H9 (cell line): ENCODE results near the gene IRAK1. TPM values are rescaled to one million over a fixed set of nuclear protein-coding genes. Genes with fewer than 3 reads are reported as not detected.
A peak's percentile ranks its signal among the peaks of the same experiment; 100 is the strongest.

Source experiments
- DNase-seq: peaks from one replicate; pipeline ENCODE4 v3.0.0-alpha.2; 2017
- H2AFZ ChIP-seq: one replicate; pipeline ENCODE4 v1.6.1; 2013; ENCODE audit warnings: mild to moderate bottlenecking, low read length, control low read depth, moderate library complexity
- H2AK5ac ChIP-seq: 2 replicates; pipeline ENCODE4 v1.6.1; 2013; ENCODE audit warnings: low read length, control low read depth, mixed read lengths; ENCODE audit not compliant: insufficient read length
- H2BK120ac ChIP-seq: one replicate; pipeline ENCODE4 v1.6.1; 2013; ENCODE audit warnings: low read depth, mild to moderate bottlenecking, low read length, control low read depth, inconsistent platforms; ENCODE audit not compliant: poor library complexity, severe bottlenecking
- H2BK12ac ChIP-seq: 2 replicates; pipeline ENCODE4 v1.6.1; 2013; ENCODE audit warnings: low read length, control low read depth, mixed read lengths, low read depth; ENCODE audit not compliant: insufficient read length
- H2BK15ac ChIP-seq: 2 replicates; pipeline ENCODE4 v1.6.1; 2013; ENCODE audit warnings: low read depth, low read length, control low read depth
- H2BK20ac ChIP-seq: one replicate; pipeline ENCODE4 v1.6.1; 2013; ENCODE audit warnings: low read depth, mild to moderate bottlenecking, low read length, control low read depth, inconsistent platforms; ENCODE audit not compliant: poor library complexity, severe bottlenecking
- H2BK5ac ChIP-seq: 2 replicates; pipeline ENCODE4 v1.6.1; 2013; ENCODE audit warnings: low read length, control low read depth, mixed read lengths; ENCODE audit not compliant: insufficient read length
- H3K14ac ChIP-seq: 2 replicates; pipeline ENCODE4 v1.6.1; 2013; ENCODE audit warnings: low read length, control low read depth; ENCODE audit not compliant: insufficient read depth
- H3K18ac ChIP-seq: 2 replicates; pipeline ENCODE4 v1.6.1; 2013; ENCODE audit warnings: low read depth, mild to moderate bottlenecking, mixed read lengths, low read length, control low read depth; ENCODE audit not compliant: insufficient read length
- H3K23ac ChIP-seq: 2 replicates; pipeline ENCODE4 v1.6.1; 2013; ENCODE audit warnings: low read length, control low read depth, mixed read lengths, low read depth; ENCODE audit not compliant: insufficient read length
- H3K23me2 ChIP-seq: 2 replicates; pipeline ENCODE4 v1.6.1; 2013; ENCODE audit warnings: low read depth, mild to moderate bottlenecking, mixed read lengths, low read length, control low read depth; ENCODE audit not compliant: insufficient read length, poor library complexity, severe bottlenecking
- H3K27ac ChIP-seq: 2 replicates; pipeline ENCODE4 v1.5.1; 2013; ENCODE audit warnings: low read length, control low read depth, mixed read lengths, low read depth; ENCODE audit not compliant: insufficient read length
- H3K27me3 ChIP-seq: 2 replicates; pipeline ENCODE4 v1.6.1; 2013; ENCODE audit warnings: low read length, control low read depth, inconsistent platforms; ENCODE audit not compliant: insufficient read depth
- H3K4ac ChIP-seq: 2 replicates; pipeline ENCODE4 v1.6.1; 2013; ENCODE audit warnings: low read depth, mild to moderate bottlenecking, control low read depth, inconsistent platforms, low read length, moderate library complexity
- H3K4me1 ChIP-seq: 2 replicates; pipeline ENCODE4 v1.6.1; 2013; ENCODE audit warnings: low read length, control low read depth, inconsistent platforms; ENCODE audit not compliant: insufficient read depth
- H3K4me2 ChIP-seq: 2 replicates; pipeline ENCODE4 v1.6.1; 2013; ENCODE audit warnings: low read length, control low read depth, mixed read lengths; ENCODE audit not compliant: insufficient read length, insufficient read depth
- H3K56ac ChIP-seq: 2 replicates; pipeline ENCODE4 v1.6.1; 2013; ENCODE audit warnings: low read depth, mild to moderate bottlenecking, mixed read lengths, low read length, control low read depth; ENCODE audit not compliant: insufficient read length
- H3K79me1 ChIP-seq: 2 replicates; pipeline ENCODE4 v1.6.1; 2013; ENCODE audit warnings: low read depth, mild to moderate bottlenecking, moderate library complexity, low read length, control low read depth, inconsistent platforms; ENCODE audit not compliant: insufficient read depth, poor library complexity, severe bottlenecking
- H3K79me2 ChIP-seq: 2 replicates; pipeline ENCODE4 v1.6.1; 2013; ENCODE audit warnings: low read length, control low read depth, inconsistent platforms; ENCODE audit not compliant: insufficient read depth
- H3K9ac ChIP-seq: 2 replicates; pipeline ENCODE4 v1.6.1; 2013; ENCODE audit warnings: low read length, control low read depth, mixed read lengths; ENCODE audit not compliant: insufficient read length; ENCODE audit errors: extremely low read depth
- H3K9me3 ChIP-seq: one replicate; pipeline ENCODE4 v1.6.1; 2013; ENCODE audit warnings: low read depth, low read length, inconsistent platforms; ENCODE audit not compliant: control insufficient read depth
- H3T11ph ChIP-seq: one replicate; pipeline ENCODE4 v1.6.1; 2013; ENCODE audit warnings: mild to moderate bottlenecking, low read length, control low read depth, inconsistent platforms
- H4K20me1 ChIP-seq: one replicate; pipeline ENCODE4 v1.6.1; 2013; ENCODE audit not compliant: control insufficient read depth, insufficient read length, insufficient read depth
- H4K5ac ChIP-seq: 2 replicates; pipeline ENCODE4 v1.6.1; 2013; ENCODE audit warnings: low read depth, mild to moderate bottlenecking, mixed read lengths, low read length, control low read depth; ENCODE audit not compliant: insufficient read length
- H4K8ac ChIP-seq: replicated peaks from 2 replicates; pipeline ENCODE4 v1.6.1; 2013; ENCODE audit warnings: low read length, control low read depth, mixed read lengths, low read depth; ENCODE audit not compliant: insufficient read length
- H4K91ac ChIP-seq: 2 replicates; pipeline ENCODE4 v1.6.1; 2013; ENCODE audit warnings: low read depth, mild to moderate bottlenecking, moderate library complexity, mixed read lengths, low read length, control low read depth; ENCODE audit not compliant: insufficient read length
- H3K27ac Mint-ChIP-seq, 3 experiments: 2 replicates in 2 of 3; 3 replicates in 1 of 3; pipeline ENCODE4 v1.8.0; 2020 to 2021; ENCODE audit warnings: mixed read lengths in 3 of 3, mild to moderate bottlenecking in 1 of 3, moderate library complexity in 1 of 3
- H3K27me3 Mint-ChIP-seq: 2 replicates; pipeline ENCODE4 v1.8.0; 2021; ENCODE audit warnings: low read depth, mild to moderate bottlenecking, moderate library complexity, mixed read lengths
- H3K36me3 Mint-ChIP-seq, 3 experiments: 2 replicates in 2 of 3; 3 replicates in 1 of 3; pipeline ENCODE4 v1.8.0; 2020 to 2021; ENCODE audit warnings: low read depth in 3 of 3, mixed read lengths in 3 of 3; ENCODE audit not compliant: insufficient read depth in 1 of 3
- H3K4me1 Mint-ChIP-seq, 2 experiments: 2 replicates each; pipeline ENCODE4 v1.8.0; 2020; ENCODE audit warnings: mixed read lengths in 2 of 2
- H3K4me3 Mint-ChIP-seq, 2 experiments: 2 replicates in 1 of 2; 3 replicates in 1 of 2; pipeline ENCODE4 v1.8.0; 2020 to 2021; ENCODE audit warnings: mild to moderate bottlenecking in 2 of 2, mixed read lengths in 2 of 2, moderate library complexity in 1 of 2
- H3K9me3 Mint-ChIP-seq, 2 experiments: 2 replicates in 1 of 2; 3 replicates in 1 of 2; pipeline ENCODE4 v1.8.0; 2020; ENCODE audit warnings: mild to moderate bottlenecking in 2 of 2, mixed read lengths in 2 of 2, moderate library complexity in 1 of 2
- WGBS: extraction: QIAGEN DNeasy Blood & Tissue Kit; methylation state at CpG from one replicate; pipeline ENCODE4 v1.1.7; 2013; ENCODE audit warnings: missing lambda C conversion rate, low lambda C conversion rate, mixed read lengths; ENCODE audit not compliant: insufficient read length; ENCODE audit errors: extremely low coverage; 5-methylcytosine and 5-hydroxymethylcytosine counted together
- total RNA-seq: library from RNA; stranded (reverse); gene quantifications from 2 replicates; pipeline ENCODE4 v1.2.1, GENCODE V29; 2021
- TF ChIP-seq, protein P1 (sequence below): fragments of 200-600 bp; sonication (generic); conservative IDR thresholded peaks from 3 replicates; pipeline ENCODE4 v1.8.0; 2021; ENCODE audit warnings: antibody characterized with exemption, mild to moderate bottlenecking

IRAK1 gene
- total RNA-seq, 1 experiment from 2014 or later, result 98.4 TPM

DNA sequence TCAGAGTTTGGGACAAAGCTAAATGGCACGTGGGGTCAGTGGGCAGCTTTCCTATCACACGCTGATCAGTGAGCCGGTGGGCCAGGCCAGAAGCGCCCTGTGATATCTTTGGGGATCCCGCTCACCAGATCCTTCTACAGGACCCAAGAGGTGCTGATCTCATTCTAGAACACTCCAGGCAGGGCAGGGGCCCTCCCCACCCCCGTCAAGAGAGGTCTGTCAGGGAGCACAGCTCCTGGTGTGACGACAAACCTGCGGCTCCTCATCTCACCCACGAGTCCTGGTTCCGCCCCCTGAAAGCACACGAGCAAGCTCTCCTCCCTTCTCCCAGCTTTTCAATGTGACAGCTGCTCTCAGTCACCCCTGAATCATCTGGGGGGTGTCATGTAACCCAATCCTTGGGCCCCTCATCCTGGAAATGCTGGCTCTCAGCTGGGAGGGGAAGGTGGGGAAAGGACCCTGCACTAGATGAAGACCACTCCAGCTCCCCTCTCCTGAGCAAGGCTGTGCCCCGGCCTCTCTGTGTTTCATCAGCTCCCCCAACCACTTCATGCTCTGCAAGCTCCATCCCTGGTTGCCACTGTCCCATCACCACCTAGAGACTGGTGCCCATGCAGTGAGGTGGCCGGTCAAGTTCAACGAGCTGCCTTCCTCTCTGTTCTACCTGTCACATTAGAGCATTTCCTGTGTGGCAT is 52.7 kb downstream of the IRAK1 start:
- peaks cover 28 to 55% (median 36%) of the 10 kb centered on the region in 3 experiments for H3K36me3 Mint-ChIP-seq
- H3K4me1 Mint-ChIP-seq, result peaks cover 29 to 38% of the 10 kb centered on the region in 2 experiments
- peaks cover 1% of the 10 kb centered on the region; the same call in 1 of the 2 replicates for H3K27me3 Mint-ChIP-seq
- H2BK120ac ChIP-seq, result no peak overlapping the region
- TF ChIP-seq, protein P1, sequence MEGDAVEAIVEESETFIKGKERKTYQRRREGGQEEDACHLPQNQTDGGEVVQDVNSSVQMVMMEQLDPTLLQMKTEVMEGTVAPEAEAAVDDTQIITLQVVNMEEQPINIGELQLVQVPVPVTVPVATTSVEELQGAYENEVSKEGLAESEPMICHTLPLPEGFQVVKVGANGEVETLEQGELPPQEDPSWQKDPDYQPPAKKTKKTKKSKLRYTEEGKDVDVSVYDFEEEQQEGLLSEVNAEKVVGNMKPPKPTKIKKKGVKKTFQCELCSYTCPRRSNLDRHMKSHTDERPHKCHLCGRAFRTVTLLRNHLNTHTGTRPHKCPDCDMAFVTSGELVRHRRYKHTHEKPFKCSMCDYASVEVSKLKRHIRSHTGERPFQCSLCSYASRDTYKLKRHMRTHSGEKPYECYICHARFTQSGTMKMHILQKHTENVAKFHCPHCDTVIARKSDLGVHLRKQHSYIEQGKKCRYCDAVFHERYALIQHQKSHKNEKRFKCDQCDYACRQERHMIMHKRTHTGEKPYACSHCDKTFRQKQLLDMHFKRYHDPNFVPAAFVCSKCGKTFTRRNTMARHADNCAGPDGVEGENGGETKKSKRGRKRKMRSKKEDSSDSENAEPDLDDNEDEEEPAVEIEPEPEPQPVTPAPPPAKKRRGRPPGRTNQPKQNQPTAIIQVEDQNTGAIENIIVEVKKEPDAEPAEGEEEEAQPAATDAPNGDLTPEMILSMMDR, result no peak
- H3K4ac ChIP-seq, result no peak overlapping the region
- no peaks in the 10 kb centered on the region for H3K9me3 ChIP-seq
- H3K14ac ChIP-seq, result no peak overlapping the region; the same call in 1 of the 2 replicates
- no peak overlapping the region for H4K8ac ChIP-seq
- H3K27me3 ChIP-seq, result no peaks in the 10 kb centered on the region
- H4K91ac ChIP-seq, result no peak overlapping the region
- H2AK5ac ChIP-seq, result no peak overlapping the region
- H3K23me2 ChIP-seq, result peaks cover 13% of the 10 kb centered on the region
- H4K20me1 ChIP-seq, result no peaks in the 10 kb centered on the region
- no peak overlapping the region for H4K5ac ChIP-seq
- H3T11ph ChIP-seq, result no peak overlapping the region
- H2BK5ac ChIP-seq, result no peak overlapping the region
- no peak overlapping the region for H2BK15ac ChIP-seq
- H2BK12ac ChIP-seq, result no peak overlapping the region
- H2AFZ ChIP-seq, result no peak overlapping the region
- H3K56ac ChIP-seq, result no peak overlapping the region
- peak overlapping the region; percentile 18 to 90 (median 38); a peak in 5 of 7 replicates for H3K27ac Mint-ChIP-seq
- no CpG with 5 or more reads among the region's 14 CpGs for WGBS
- H3K4me1 ChIP-seq, result peaks cover 4% of the 10 kb centered on the region; the same call in 1 of the 2 replicates
- H3K9me3 Mint-ChIP-seq, result peaks cover 0 to 5% of the 10 kb centered on the region in 2 experiments; a peak in 2 of 5 replicates
- H3K9ac ChIP-seq, result no peak overlapping the region
- no peak overlapping the region for H3K23ac ChIP-seq
- H2BK20ac ChIP-seq, result no peak overlapping the region
- no peak overlapping the region for H3K27ac ChIP-seq
- H3K79me1 ChIP-seq, result peaks cover 5% of the 10 kb centered on the region
- peaks cover 50% of the 10 kb centered on the region; the same call in 1 of the 2 replicates for H3K79me2 ChIP-seq
- H3K18ac ChIP-seq, result no peak overlapping the region
- H3K4me2 ChIP-seq, result no peak overlapping the region
- no peak for DNase-seq
- peak overlapping the region; percentile 100; a peak in 4 of 5 replicates for H3K4me3 Mint-ChIP-seq
